ENCODE results near the gene PLCD4. TPM values are rescaled to one million over a fixed set of nuclear protein-coding genes. Genes with fewer than 3 reads are reported as not detected.

The PLCD4 gene
- total RNA-seq, 4 donors from 2014 or later = 21.6 to 60.9 (median 43.7) TPM

- no peaks in the 10 kb centered on the region for H3K27me3 ChIP-seq
These were observed 72.4 kb downstream of the PLCD4 start for GRCh38 chr2:218680061-218680460.

More at GRCh38 chr2:218680061-218680460, 72.4 kb downstream of the PLCD4 start:
- Histone ChIP-seq H3K9me3 (no peaks in the 10 kb centered on the region), H3K4me3 (no peak overlapping the region), H3K36me3 (peaks cover 0 to 13% of the 10 kb centered on the region in 2 donors), H3K27ac (no peak overlapping the region), H3K4me1 (no peaks in the 10 kb centered on the region)
- ATAC-seq (no peak), DNase-seq (no peak)
- in situ Hi-C loops (cut with MboI; ENCODE audit: low sequenced_read_pairs in 4 of 4) = loop anchor here in 2 of 4 donors (25.0 kb wide), 1 partner anchor 268 kb away; the partner anchor contains the start of gene VIL1 (in 2 of the 2)
- intact Hi-C loops (cut with DNase I; ENCODE audit: low total_unique reads) = no loop called here
- TF ChIP-seq CTCF (IDR thresholded peaks at IDR 0.05 in 4 of 5, conservative IDR thresholded peaks at IDR 0.05 in 1 of 5) (no peak), POLR2A (IDR thresholded peaks at IDR 0.05) (no peak)

Other genes starting within 250 kb of the PLCD4 start
- 1 to 10 TPM; 1.1 to 6.3 (median 4.5) TPM for gene SLC11A1, start 225.6 kb upstream of the PLCD4 start, total RNA-seq
- gene CTDSP1, start 208.0 kb upstream of the PLCD4 start, total RNA-seq = 10 to 100 TPM; 46.7 to 77.4 (median 53.6) TPM
- 1 to 10 TPM in 1 of 4 donors, under 1 TPM in 1, not detected in 2; 0.03 to 1.8 TPM for gene VIL1, start 188.8 kb upstream of the PLCD4 start, total RNA-seq
- 10 to 100 TPM in 1 of 4 donors, 1 to 10 TPM in 3; 7.0 to 12.4 (median 8.0) TPM for gene USP37, start 39.5 kb upstream of the PLCD4 start, total RNA-seq
- 10 to 100 TPM; 10.4 to 28.4 (median 20.5) TPM for gene CNOT9, start 39.1 kb upstream of the PLCD4 start, total RNA-seq
- 10 to 100 TPM; 13.2 to 46.6 (median 34.0) TPM for gene ZNF142, start 51.7 kb downstream of the PLCD4 start, total RNA-seq
- 10 to 100 TPM; 19.6 to 46.9 (median 22.4) TPM for gene BCS1L, start 51.8 kb downstream of the PLCD4 start, total RNA-seq
- 10 to 100 TPM; 11.7 to 39.1 (median 26.1) TPM for gene RNF25, start 64.1 kb downstream of the PLCD4 start, total RNA-seq
- gene STK36, start 64.2 kb downstream of the PLCD4 start, total RNA-seq = 10 to 100 TPM in 1 of 4 donors, 1 to 10 TPM in 3; 3.0 to 16.3 (median 7.6) TPM
- gene TTLL4, start 102.9 kb downstream of the PLCD4 start, total RNA-seq = 10 to 100 TPM in 1 of 4 donors, 1 to 10 TPM in 3; 4.4 to 16.2 (median 6.4) TPM
- 10 to 100 TPM; 17.9 to 56.3 (median 26.8) TPM for gene CYP27A1, start 174.2 kb downstream of the PLCD4 start, total RNA-seq
- 10 to 100 TPM in 3 of 4 donors, 1 to 10 TPM in 1; 8.3 to 65.4 (median 44.3) TPM for gene PRKAG3, start 223.9 kb downstream of the PLCD4 start, total RNA-seq

Data from gastrocnemius medialis (tissue), 4 donors.